IMR-90 (cell line): ENCODE data around the gene CIRBP.

Source experiments
- BHLHE40 ChIP-seq: fragments of 150-350 bp; IDR thresholded peaks from 2 replicates; pipeline ENCODE4 v1.6.1; 2016; ENCODE audit warnings: mild to moderate bottlenecking, low read depth, low read length
- CEBPB ChIP-seq: IDR thresholded peaks from 2 replicates; pipeline ENCODE4 v1.6.1; 2012; ENCODE audit warnings: low read depth, low read length, improper control_type of control experiment
- CHD1 ChIP-seq: IDR thresholded peaks from 2 replicates; pipeline ENCODE4 v1.6.1; 2012; ENCODE audit warnings: low read depth, low read length, improper control_type of control experiment
- CTCF ChIP-seq: conservative IDR thresholded peaks from 2 replicates; pipeline ENCODE4 v1.5.1; 2012; ENCODE audit warnings: mild to moderate bottlenecking, low read depth, low read length, improper control_type of control experiment
- MAFK ChIP-seq: IDR thresholded peaks from 2 replicates; pipeline ENCODE4 v1.6.1; 2012; ENCODE audit warnings: low read depth, low read length, improper control_type of control experiment
- POLR2A ChIP-seq: IDR thresholded peaks from 2 replicates; pipeline ENCODE4 v1.6.1; 2012; ENCODE audit warnings: mild to moderate bottlenecking, low read depth, low read length
- SMC3 ChIP-seq: fragments of 150-350 bp; IDR thresholded peaks from 2 replicates; pipeline ENCODE4 v1.6.1; 2016; ENCODE audit warnings: low read depth, mild to moderate bottlenecking, antibody characterized with exemption, low read length, moderate library complexity

- TF ChIP-seq POLR2A (no peak), CTCF (no peak), CHD1 (no peak; the same call in 1 of the 2 replicates), CEBPB (no peak), BHLHE40 (no peak), MAFK (no peak), SMC3 (no peak)
Measured at GRCh38 chr19:1258707-1259205, 10.4 kb upstream of the CIRBP start.
